ENCODE data around the gene ANXA9.

GRCh38 chr1:150999926-151000325 is 17.8 kb downstream of the ANXA9 start:
- no peak for TF ChIP-seq ZNF157 (tag by site-specific recombination; IDR thresholded peaks at IDR 0.05)
- TF ChIP-seq ZNF670 (tag by site-specific recombination; IDR thresholded peaks at IDR 0.05; ENCODE audit: low read depth) = no peak
- TF ChIP-seq ZBTB26 (tag by site-specific recombination; optimal IDR thresholded peaks at IDR 0.05) = no peak
- TF ChIP-seq, protein P1, sequence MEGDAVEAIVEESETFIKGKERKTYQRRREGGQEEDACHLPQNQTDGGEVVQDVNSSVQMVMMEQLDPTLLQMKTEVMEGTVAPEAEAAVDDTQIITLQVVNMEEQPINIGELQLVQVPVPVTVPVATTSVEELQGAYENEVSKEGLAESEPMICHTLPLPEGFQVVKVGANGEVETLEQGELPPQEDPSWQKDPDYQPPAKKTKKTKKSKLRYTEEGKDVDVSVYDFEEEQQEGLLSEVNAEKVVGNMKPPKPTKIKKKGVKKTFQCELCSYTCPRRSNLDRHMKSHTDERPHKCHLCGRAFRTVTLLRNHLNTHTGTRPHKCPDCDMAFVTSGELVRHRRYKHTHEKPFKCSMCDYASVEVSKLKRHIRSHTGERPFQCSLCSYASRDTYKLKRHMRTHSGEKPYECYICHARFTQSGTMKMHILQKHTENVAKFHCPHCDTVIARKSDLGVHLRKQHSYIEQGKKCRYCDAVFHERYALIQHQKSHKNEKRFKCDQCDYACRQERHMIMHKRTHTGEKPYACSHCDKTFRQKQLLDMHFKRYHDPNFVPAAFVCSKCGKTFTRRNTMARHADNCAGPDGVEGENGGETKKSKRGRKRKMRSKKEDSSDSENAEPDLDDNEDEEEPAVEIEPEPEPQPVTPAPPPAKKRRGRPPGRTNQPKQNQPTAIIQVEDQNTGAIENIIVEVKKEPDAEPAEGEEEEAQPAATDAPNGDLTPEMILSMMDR (tag by site-specific recombination; IDR thresholded peaks at IDR 0.05) = no peak
- TF ChIP-seq KLF16 (tag by site-specific recombination; IDR thresholded peaks at IDR 0.05) = no peak
- no peak for TF ChIP-seq ZNF16 (tag by site-specific recombination; IDR thresholded peaks at IDR 0.05; ENCODE audit: low read depth)
- no peak for TF ChIP-seq ZNF140 (tag by site-specific recombination; IDR thresholded peaks at IDR 0.05)
- TF ChIP-seq, protein P2, sequence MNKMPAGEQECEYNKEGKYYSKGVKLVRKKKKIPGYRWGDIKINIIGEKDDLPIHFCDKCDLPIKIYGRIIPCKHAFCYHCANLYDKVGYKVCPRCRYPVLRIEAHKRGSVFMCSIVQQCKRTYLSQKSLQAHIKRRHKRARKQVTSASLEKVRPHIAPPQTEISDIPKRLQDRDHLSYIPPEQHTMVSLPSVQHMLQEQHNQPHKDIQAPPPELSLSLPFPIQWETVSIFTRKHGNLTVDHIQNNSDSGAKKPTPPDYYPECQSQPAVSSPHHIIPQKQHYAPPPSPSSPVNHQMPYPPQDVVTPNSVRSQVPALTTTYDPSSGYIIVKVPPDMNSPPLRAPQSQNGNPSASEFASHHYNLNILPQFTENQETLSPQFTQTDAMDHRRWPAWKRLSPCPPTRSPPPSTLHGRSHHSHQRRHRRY (tag by site-specific recombination; IDR thresholded peaks at IDR 0.05) = no peak
- no peak for TF ChIP-seq ZNF624 (tag by site-specific recombination; IDR thresholded peaks at IDR 0.05)
- no peak for TF ChIP-seq ZNF677 (tag by site-specific recombination; IDR thresholded peaks at IDR 0.05)
- TF ChIP-seq ZBTB8A (tag by site-specific recombination; IDR thresholded peaks at IDR 0.05) = no peak
- no peak for TF ChIP-seq REST (tag by site-specific recombination; IDR thresholded peaks at IDR 0.05)
- TF ChIP-seq ZFHX2 (tag by site-specific recombination; conservative IDR thresholded peaks at IDR 0.05) = no peak
- TF ChIP-seq, protein P3, sequence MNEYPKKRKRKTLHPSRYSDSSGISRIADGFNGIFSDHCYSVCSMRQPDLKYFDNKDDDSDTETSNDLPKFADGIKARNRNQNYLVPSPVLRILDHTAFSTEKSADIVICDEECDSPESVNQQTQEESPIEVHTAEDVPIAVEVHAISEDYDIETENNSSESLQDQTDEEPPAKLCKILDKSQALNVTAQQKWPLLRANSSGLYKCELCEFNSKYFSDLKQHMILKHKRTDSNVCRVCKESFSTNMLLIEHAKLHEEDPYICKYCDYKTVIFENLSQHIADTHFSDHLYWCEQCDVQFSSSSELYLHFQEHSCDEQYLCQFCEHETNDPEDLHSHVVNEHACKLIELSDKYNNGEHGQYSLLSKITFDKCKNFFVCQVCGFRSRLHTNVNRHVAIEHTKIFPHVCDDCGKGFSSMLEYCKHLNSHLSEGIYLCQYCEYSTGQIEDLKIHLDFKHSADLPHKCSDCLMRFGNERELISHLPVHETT (tag by site-specific recombination; IDR thresholded peaks at IDR 0.05) = no peak
